Mesendoderm (in vitro differentiated cells): ENCODE data around the gene ABI3BP.

Source experiments
- DNase-seq: peaks from one replicate; pipeline ENCODE4 v3.0.0; 2013
- H2AK5ac ChIP-seq: 2 replicates; pipeline ENCODE4 v1.6.1; 2013; ENCODE audit warnings: low read length, inconsistent platforms
- H2BK120ac ChIP-seq: 2 replicates; pipeline ENCODE4 v1.6.1; 2013; ENCODE audit warnings: low read depth, mild to moderate bottlenecking, low read length, moderate library complexity, mixed read lengths
- H2BK15ac ChIP-seq: replicated peaks from 2 replicates; pipeline ENCODE4 v1.6.1; 2013; ENCODE audit warnings: low read depth, mild to moderate bottlenecking, moderate library complexity
- H2BK5ac ChIP-seq: 2 replicates; pipeline ENCODE4 v1.6.1; 2013; ENCODE audit warnings: low read length, inconsistent platforms
- H3K18ac ChIP-seq: 2 replicates; pipeline ENCODE4 v1.6.1; 2013; ENCODE audit warnings: mild to moderate bottlenecking, low read length, mixed read lengths
- H3K23ac ChIP-seq: one replicate; pipeline ENCODE4 v1.6.1; 2013; ENCODE audit warnings: low read length
- H3K27ac ChIP-seq: 2 replicates; pipeline ENCODE4 v1.5.1; 2013; ENCODE audit warnings: low read depth, mild to moderate bottlenecking, inconsistent platforms, low read length, moderate library complexity
- H3K27me3 ChIP-seq: 2 replicates; pipeline ENCODE4 v1.6.1; 2013; ENCODE audit warnings: low read length, control low read depth, mild to moderate bottlenecking, inconsistent platforms; ENCODE audit not compliant: insufficient read depth, poor library complexity
- H3K36me3 ChIP-seq: 2 replicates; pipeline ENCODE4 v1.6.1; 2013; ENCODE audit warnings: low read length, inconsistent platforms; ENCODE audit not compliant: control insufficient read depth, insufficient read depth
- H3K4ac ChIP-seq: one replicate; pipeline ENCODE4 v1.6.1; 2013; ENCODE audit warnings: low read depth, mild to moderate bottlenecking, low read length, moderate library complexity
- H3K4me1 ChIP-seq: 2 replicates; pipeline ENCODE4 v1.6.1; 2013; ENCODE audit warnings: low read depth, low read length, inconsistent platforms; ENCODE audit not compliant: control insufficient read depth
- H3K4me2 ChIP-seq: 2 replicates; pipeline ENCODE4 v1.6.1; 2013; ENCODE audit warnings: low read length
- H3K4me3 ChIP-seq: 2 replicates; pipeline ENCODE4 v1.5.1; 2013; ENCODE audit warnings: mild to moderate bottlenecking, low read length
- H3K56ac ChIP-seq: one replicate; pipeline ENCODE4 v1.6.1; 2013; ENCODE audit warnings: low read length
- H3K79me1 ChIP-seq: 2 replicates; pipeline ENCODE4 v1.6.1; 2013; ENCODE audit warnings: low read length, inconsistent platforms
- H3K79me2 ChIP-seq: 2 replicates; pipeline ENCODE4 v1.6.1; 2013; ENCODE audit warnings: mild to moderate bottlenecking, low read length; ENCODE audit not compliant: control insufficient read depth, insufficient read depth
- H3K9ac ChIP-seq: 2 replicates; pipeline ENCODE4 v1.6.1; 2013; ENCODE audit warnings: low read length, inconsistent platforms
- H4K5ac ChIP-seq: one replicate; pipeline ENCODE4 v1.6.1; 2013; ENCODE audit warnings: low read length
- H4K8ac ChIP-seq: one replicate; pipeline ENCODE4 v1.6.1; 2013; ENCODE audit warnings: low read depth, mild to moderate bottlenecking, control low read depth, low read length, moderate library complexity
- WGBS: extraction: QIAGEN DNeasy Blood & Tissue Kit; methylation state at CpG from one replicate; pipeline ENCODE4 v1.1.7; 2013; ENCODE audit warnings: low lambda C conversion rate, missing lambda C conversion rate; ENCODE audit not compliant: insufficient coverage; ENCODE audit errors: extremely low coverage; 5-methylcytosine and 5-hydroxymethylcytosine counted together

ABI3BP gene

GRCh38 chr3:100836661-100837060, 156.6 kb downstream of the ABI3BP start:
- H3K4me2 ChIP-seq, result no peak overlapping the region
- no peak overlapping the region for H3K9ac ChIP-seq
- WGBS, result no CpG with 5 or more reads among the region's 1 CpG
- no peaks in the 10 kb centered on the region for H3K4me1 ChIP-seq
- H3K18ac ChIP-seq, result no peak overlapping the region
- H4K5ac ChIP-seq, result no peak overlapping the region
- no peak overlapping the region for H2BK120ac ChIP-seq
- no peak overlapping the region for H3K4me3 ChIP-seq
- H2BK15ac ChIP-seq, result no peak overlapping the region
- no peak overlapping the region for H3K27ac ChIP-seq
- H3K79me2 ChIP-seq, result no peaks in the 10 kb centered on the region
- H3K4ac ChIP-seq, result no peak overlapping the region
- no peaks in the 10 kb centered on the region for H3K36me3 ChIP-seq
- no peak overlapping the region for H3K23ac ChIP-seq
- no peak overlapping the region for H2AK5ac ChIP-seq
- no peaks in the 10 kb centered on the region for H3K27me3 ChIP-seq
- DNase-seq, result no peak
- no peak overlapping the region for H2BK5ac ChIP-seq
- no peaks in the 10 kb centered on the region for H3K79me1 ChIP-seq
- H4K8ac ChIP-seq, result no peak overlapping the region
- H3K56ac ChIP-seq, result no peak overlapping the region

- H2BK15ac ChIP-seq, result no peak overlapping the region
- H2BK120ac ChIP-seq, result no peak overlapping the region
- no peak overlapping the region for H3K56ac ChIP-seq
- H4K5ac ChIP-seq, result no peak overlapping the region
- H3K4me1 ChIP-seq, result no peaks in the 10 kb centered on the region
- H3K18ac ChIP-seq, result no peak overlapping the region
- no peak overlapping the region for H2BK5ac ChIP-seq
- WGBS, result no CpG with 5 or more reads among the region's 5 CpGs
- no peak overlapping the region for H3K4me3 ChIP-seq
- DNase-seq, result no peak
- no peaks in the 10 kb centered on the region for H3K27me3 ChIP-seq
- no peak overlapping the region for H2AK5ac ChIP-seq
- H3K9ac ChIP-seq, result no peak overlapping the region
- H3K79me2 ChIP-seq, result no peaks in the 10 kb centered on the region
- H3K36me3 ChIP-seq, result no peaks in the 10 kb centered on the region
- H3K23ac ChIP-seq, result no peak overlapping the region
- H3K4ac ChIP-seq, result no peak overlapping the region
- no peak overlapping the region for H4K8ac ChIP-seq
- H3K79me1 ChIP-seq, result no peaks in the 10 kb centered on the region
- H3K4me2 ChIP-seq, result no peak overlapping the region
- no peak overlapping the region for H3K27ac ChIP-seq
Observed at GRCh38 chr3:100834332-100834731, 158.9 kb downstream of the ABI3BP start.

GRCh38 chr3:100833483-100833882, 159.7 kb downstream of the ABI3BP start:
- H3K4me1 ChIP-seq, result no peaks in the 10 kb centered on the region
- no peak overlapping the region for H4K8ac ChIP-seq
- H3K9ac ChIP-seq, result no peak overlapping the region
- H3K56ac ChIP-seq, result no peak overlapping the region
- H2BK5ac ChIP-seq, result no peak overlapping the region
- H2AK5ac ChIP-seq, result no peak overlapping the region
- DNase-seq, result no peak
- H3K18ac ChIP-seq, result no peak overlapping the region
- no peak overlapping the region for H2BK15ac ChIP-seq
- H3K4ac ChIP-seq, result no peak overlapping the region
- H3K23ac ChIP-seq, result no peak overlapping the region
- no peak overlapping the region for H4K5ac ChIP-seq
- H3K36me3 ChIP-seq, result no peaks in the 10 kb centered on the region
- H3K79me2 ChIP-seq, result no peaks in the 10 kb centered on the region
- H3K79me1 ChIP-seq, result no peaks in the 10 kb centered on the region
- H3K4me2 ChIP-seq, result no peak overlapping the region
- H3K27ac ChIP-seq, result no peak overlapping the region
- H3K27me3 ChIP-seq, result no peaks in the 10 kb centered on the region
- no CpG with 5 or more reads among the region's 3 CpGs for WGBS
- H2BK120ac ChIP-seq, result no peak overlapping the region
- no peak overlapping the region for H3K4me3 ChIP-seq

- Histone ChIP-seq H3K79me1 (no peaks in the 10 kb centered on the region), H3K79me2 (no peaks in the 10 kb centered on the region), H3K56ac (no peak overlapping the region), H3K4me2 (no peak overlapping the region), H3K27me3 (no peaks in the 10 kb centered on the region), H3K36me3 (no peaks in the 10 kb centered on the region), H4K5ac (no peak overlapping the region), H2BK5ac (no peak overlapping the region), H3K9ac (no peak overlapping the region), H2BK15ac (no peak overlapping the region), H2BK120ac (no peak overlapping the region), H3K18ac (no peak overlapping the region), H3K4ac (no peak overlapping the region), H3K23ac (no peak overlapping the region), H4K8ac (no peak overlapping the region), H2AK5ac (no peak overlapping the region), H3K4me1 (no peaks in the 10 kb centered on the region), H3K4me3 (no peak overlapping the region), H3K27ac (no peak overlapping the region)
- DNase-seq, result no peak
- no CpG with 5 or more reads among the region's 2 CpGs for WGBS
Observed at GRCh38 chr3:100831629-100832028, 161.6 kb downstream of the ABI3BP start.

- Histone ChIP-seq H3K23ac (no peak overlapping the region), H3K9ac (no peak overlapping the region), H3K4me2 (no peak overlapping the region), H3K56ac (no peak overlapping the region), H2BK15ac (no peak overlapping the region), H3K4me3 (no peak overlapping the region), H3K4me1 (no peaks in the 10 kb centered on the region), H2AK5ac (no peak overlapping the region), H3K36me3 (no peaks in the 10 kb centered on the region), H4K5ac (no peak overlapping the region), H3K27me3 (no peaks in the 10 kb centered on the region), H3K4ac (no peak overlapping the region), H4K8ac (no peak overlapping the region), H2BK5ac (no peak overlapping the region), H3K79me2 (no peaks in the 10 kb centered on the region), H3K79me1 (no peaks in the 10 kb centered on the region), H2BK120ac (no peak overlapping the region), H3K18ac (no peak overlapping the region), H3K27ac (no peak overlapping the region)
- no peak for DNase-seq
Observed at GRCh38 chr3:100830931-100831330, 162.3 kb downstream of the ABI3BP start.

GRCh38 chr3:100825574-100825973, 167.6 kb downstream of the ABI3BP start:
- WGBS, result no CpG with 5 or more reads among the region's 3 CpGs

More at GRCh38 chr3:100825574-100825973, 167.6 kb downstream of the ABI3BP start:
- Histone ChIP-seq H3K56ac (no peak overlapping the region), H2AK5ac (no peak overlapping the region), H3K23ac (no peak overlapping the region), H3K27me3 (no peaks in the 10 kb centered on the region), H3K79me1 (no peaks in the 10 kb centered on the region), H3K4me2 (no peak overlapping the region), H3K4me1 (no peaks in the 10 kb centered on the region), H2BK120ac (no peak overlapping the region), H3K9ac (no peak overlapping the region), H2BK15ac (no peak overlapping the region), H3K4me3 (no peak overlapping the region), H3K4ac (no peak overlapping the region), H3K36me3 (no peaks in the 10 kb centered on the region), H3K27ac (no peak overlapping the region), H4K5ac (no peak overlapping the region), H3K79me2 (no peaks in the 10 kb centered on the region), H3K18ac (no peak overlapping the region), H2BK5ac (no peak overlapping the region), H4K8ac (no peak overlapping the region)
- DNase-seq, result no peak
